Measurements from ENCODE around the gene BMP7.

GRCh38 chr20:57269148-57269984, 2.9 kb upstream of the BMP7 start:
- TF ChIP-seq GATA2 (IDR thresholded peaks at IDR 0.05; ENCODE audit: low read depth, low read length): no peak
- no peak for TF ChIP-seq GATA3 (IDR thresholded peaks at IDR 0.05; ENCODE audit: low read depth, low read length)

Measured in SH-SY5Y (cell line).